Measurements from ENCODE around the gene HERPUD2. TPM values are rescaled to one million over a fixed set of nuclear protein-coding genes. Genes with fewer than 3 reads are reported as not detected.

HERPUD2 gene
- total and polyA plus RNA-seq, 2 of the 8 experiments (the other 6 are each of a cell fraction or from before 2014, with no cell fraction given), result 18.3 to 27.3 TPM

DNA sequence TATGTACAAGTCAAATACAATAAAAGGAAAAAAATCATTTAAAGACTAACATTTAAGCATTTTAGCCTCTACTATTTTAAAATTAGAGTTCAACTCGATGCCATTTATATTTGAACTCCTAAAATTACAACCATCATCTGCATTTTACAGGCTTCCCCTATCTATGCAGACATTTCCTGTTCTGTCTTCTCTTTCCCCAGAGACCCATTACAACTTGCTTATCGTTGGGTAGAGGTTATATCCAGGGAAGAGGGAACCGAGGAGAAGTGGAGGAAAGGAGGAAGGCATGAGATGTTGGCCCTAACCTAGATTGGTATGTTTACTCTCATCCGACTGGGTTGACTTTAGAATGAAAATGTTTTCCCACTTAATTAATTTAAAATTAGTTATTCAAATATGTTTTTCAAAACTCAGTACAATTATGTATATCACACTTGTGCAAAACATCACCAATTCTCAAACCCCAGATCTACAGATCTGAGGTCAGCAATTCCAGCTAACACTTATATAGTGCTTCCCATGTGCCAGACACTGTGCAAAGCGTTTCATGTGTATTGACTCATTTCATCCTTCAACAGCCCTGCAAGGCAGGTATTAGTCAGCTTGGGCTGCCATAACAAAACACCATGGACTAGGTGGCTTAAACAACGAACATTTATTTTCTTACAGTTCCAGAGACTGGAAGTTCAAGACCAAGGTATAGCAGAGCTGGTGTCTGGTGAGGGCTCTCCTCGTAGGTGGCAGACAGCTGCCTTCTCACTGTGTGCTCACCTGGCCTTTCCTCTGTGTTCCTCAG is 27.3 kb upstream of the HERPUD2 start (continued):
- TF ChIP-seq BCL11A (IDR thresholded peaks at IDR 0.05; ENCODE audit: low read depth in 2 of 2, low read length in 2 of 2), result no peak

All from H1 (cell line).